CD4-positive, alpha-beta T cell treated with Interleukin-21 for 1 hour (primary cell): ENCODE data around the gene BCL2L15.
"Not testable (repeated sequence)": the region's sequence is repeated elsewhere in the genome, so short reads cannot be mapped to it uniquely, and the experiment has no call there.

Source experiments
- DNase-seq: peaks from one replicate; pipeline ENCODE4 v3.0.0-alpha.2; 2020

Gene BCL2L15

GRCh38 chr1:113868387-113869083, 18.8 kb downstream of the BCL2L15 start:
- DNase-seq = no peak

GRCh38 chr1:113861641-113862040, 25.7 kb downstream of the BCL2L15 start:
- DNase-seq = no peak

GRCh38 chr1:113860891-113861290, 26.5 kb downstream of the BCL2L15 start:
- no peak for DNase-seq

- DNase-seq = peak; percentile 27
These were observed 27.8 kb downstream of the BCL2L15 start for GRCh38 chr1:113859478-113860175.

- no peak for DNase-seq
These were observed 28.4 kb downstream of the BCL2L15 start for GRCh38 chr1:113858982-113859381.

- DNase-seq = no peak
These were observed 29.0 kb downstream of the BCL2L15 start for GRCh38 chr1:113858418-113858817.

- no peak for DNase-seq
These were observed 29.6 kb downstream of the BCL2L15 start for GRCh38 chr1:113857776-113858175.

GRCh38 chr1:113856401-113856790, 31.0 kb downstream of the BCL2L15 start:
- no peak for DNase-seq

GRCh38 chr1:113855630-113856400, 31.6 kb downstream of the BCL2L15 start:
- DNase-seq = no peak

- DNase-seq = no peak
These were observed 33.1 kb downstream of the BCL2L15 start for GRCh38 chr1:113854234-113854633.

- not testable (repeated sequence) for DNase-seq
These were observed 34.7 kb downstream of the BCL2L15 start for GRCh38 chr1:113852694-113853093.

- peak; percentile 28 for DNase-seq
These were observed 37.1 kb downstream of the BCL2L15 start for GRCh38 chr1:113850127-113850796.

- no peak for DNase-seq
These were observed 38.3 kb downstream of the BCL2L15 start for GRCh38 chr1:113849072-113849471.

- DNase-seq = no peak
These were observed 40.9 kb downstream of the BCL2L15 start for GRCh38 chr1:113846391-113847035.

GRCh38 chr1:113836534-113836933, 50.8 kb downstream of the BCL2L15 start:
- no peak for DNase-seq

- peak; percentile 74 for DNase-seq
These were observed 51.6 kb downstream of the BCL2L15 start for GRCh38 chr1:113835686-113836290.

GRCh38 chr1:113834716-113835115, 52.7 kb downstream of the BCL2L15 start:
- no peak for DNase-seq
